ENCODE measurements around the gene SIPA1L3. TPM values are rescaled to one million over a fixed set of nuclear protein-coding genes. Genes with fewer than 3 reads are reported as not detected.
A peak's percentile ranks its signal among the peaks of the same experiment; 100 is the strongest.

The SIPA1L3 gene
- total RNA-seq, 4 donors from 2014 or later = 11.1 to 25.3 (median 14.5) TPM

DNA sequence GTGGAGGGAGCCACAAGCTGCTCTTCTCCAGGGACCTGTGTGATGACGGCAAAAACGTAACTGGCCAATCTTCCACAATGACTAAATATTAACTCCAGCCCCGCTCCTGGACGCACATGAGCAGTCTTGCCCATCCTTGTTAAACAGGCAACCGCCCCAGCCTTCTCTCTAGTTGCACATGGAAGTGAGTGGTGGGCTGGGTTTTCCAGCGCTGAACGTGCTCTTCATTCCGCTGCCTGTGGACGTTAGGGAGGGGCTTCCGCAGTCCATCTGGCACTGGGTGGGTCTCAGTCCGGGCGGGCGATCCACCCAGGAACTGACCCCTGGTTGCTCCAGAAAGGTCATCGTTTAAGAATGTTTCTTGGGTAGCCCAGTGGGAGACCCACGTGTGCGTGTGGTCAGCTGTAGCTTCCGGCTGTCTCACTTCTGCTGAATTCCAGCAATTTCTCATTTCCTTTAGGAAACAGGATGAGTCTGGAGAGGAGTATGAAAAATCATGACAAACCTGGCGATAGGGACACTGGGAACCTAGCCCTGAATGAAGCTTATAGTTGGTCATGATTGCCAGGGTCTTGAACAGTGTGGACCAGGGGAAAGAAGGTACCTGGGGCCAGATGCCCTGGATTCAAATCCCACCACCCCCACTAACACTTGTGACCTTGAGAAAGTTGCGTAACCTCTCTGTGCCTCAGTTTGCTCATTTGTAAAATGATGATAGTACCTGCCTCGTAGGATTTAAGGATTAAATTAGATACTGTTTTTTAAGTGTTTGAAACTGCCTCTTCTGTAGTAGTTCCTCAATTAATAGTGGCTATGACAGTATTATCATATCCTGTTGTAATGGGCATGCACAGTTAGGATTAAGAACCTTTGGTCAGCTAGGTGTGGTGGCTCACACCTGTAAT is 92.6 kb downstream of the SIPA1L3 start:
- DNase-seq = no peak
- WGBS, 2 donors = 90 to 92% methylated on average over 13 to 19 of the region's 20 CpGs
- Histone ChIP-seq H3K4me3 (no peak overlapping the region), H3K4me1 (peaks cover 13 to 34% (median 14%) of the 10 kb centered on the region in 3 donors), H3K27ac (peak overlapping the region in 3 of 4 donors; percentile 18 to 54 (median 39)), H3K9me3 (no peaks in the 10 kb centered on the region), H3K27me3 (no peaks in the 10 kb centered on the region), H3K36me3 (no peaks in the 10 kb centered on the region)
- no peak for TF ChIP-seq POLR2A (IDR thresholded peaks at IDR 0.05)
- no peak for TF ChIP-seq CTCF (IDR thresholded peaks at IDR 0.05)
- intact Hi-C loops (cut with DNase I) = no loop called here

DNA sequence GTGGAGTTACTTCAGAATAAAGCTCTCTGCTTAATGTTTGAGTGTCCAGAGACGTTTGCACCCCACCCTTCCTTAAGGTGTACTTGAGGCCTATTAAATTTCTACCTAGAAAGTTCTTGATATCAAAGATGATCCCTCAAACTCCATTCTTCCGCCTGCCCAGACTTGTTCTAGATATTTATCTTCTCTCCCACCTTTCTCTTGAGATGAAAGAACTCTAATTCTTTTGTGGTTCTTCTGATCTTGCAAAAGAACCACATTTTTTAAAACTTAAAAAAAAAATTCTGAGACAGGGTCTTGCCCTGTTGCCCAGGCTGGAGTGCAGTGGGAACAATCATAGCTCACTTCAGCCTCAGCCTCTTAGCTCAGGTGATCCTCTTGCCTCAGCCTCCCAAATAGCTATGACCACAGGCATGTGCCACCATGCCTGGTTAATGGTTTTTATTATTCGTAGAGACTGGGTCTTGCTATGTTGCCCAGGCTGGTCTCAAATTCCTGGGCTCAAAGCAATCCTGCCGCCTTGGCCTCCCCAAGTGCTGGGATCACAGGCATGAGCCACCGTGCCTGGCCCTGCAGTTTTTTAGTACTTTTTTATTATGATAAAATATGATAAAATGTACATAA is 94.3 kb downstream of the SIPA1L3 start:
- intact Hi-C loops (cut with DNase I) = no loop called here
- Histone ChIP-seq H3K4me1 (peaks cover 20 to 43% (median 21%) of the 10 kb centered on the region in 3 donors), H3K27me3 (no peaks in the 10 kb centered on the region), H3K36me3 (no peaks in the 10 kb centered on the region), H3K9me3 (no peaks in the 10 kb centered on the region), H3K27ac (no peak overlapping the region), H3K4me3 (no peak overlapping the region)
- 79 to 81% methylated on average over 5 of the region's 5 CpGs for WGBS, 2 donors
- no peak for DNase-seq
- TF ChIP-seq CTCF (IDR thresholded peaks at IDR 0.05) = no peak
- TF ChIP-seq POLR2A (IDR thresholded peaks at IDR 0.05) = no peak

- Histone ChIP-seq H3K36me3 (no peaks in the 10 kb centered on the region), H3K4me3 (peak overlapping the region; percentile 20 to 62 (median 44)), H3K27me3 (no peaks in the 10 kb centered on the region), H3K4me1 (peaks cover 20 to 33% (median 21%) of the 10 kb centered on the region in 3 donors), H3K9me3 (no peaks in the 10 kb centered on the region), H3K27ac (peak overlapping the region; percentile 77 to 92 (median 88))
- WGBS, 2 donors = 2 to 3% methylated on average over 15 to 18 of the region's 18 CpGs
- intact Hi-C loops (cut with DNase I) = no loop called here
- TF ChIP-seq CTCF (IDR thresholded peaks at IDR 0.05) (no peak), POLR2A (IDR thresholded peaks at IDR 0.05) (no peak)
- no peak for DNase-seq
These were observed 96.6 kb downstream of the SIPA1L3 start for GRCh38 chr19:38003438-38004185.

DNA sequence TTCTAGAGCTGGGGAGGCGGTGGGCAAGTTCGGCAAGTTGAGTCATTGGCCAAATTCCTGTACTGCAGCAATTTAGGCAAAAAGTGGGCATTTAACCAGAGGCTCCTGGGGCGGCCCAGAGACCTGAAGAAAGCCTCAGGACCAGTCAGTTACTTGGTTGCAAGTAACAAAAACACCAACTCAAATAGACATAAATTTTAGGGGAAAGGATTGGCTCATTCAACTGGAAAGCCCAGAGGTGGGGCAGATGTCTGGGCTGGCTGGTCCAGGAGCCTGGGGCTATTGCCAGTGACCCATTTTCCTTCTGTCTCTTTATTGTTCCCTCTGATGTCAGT is 97.1 kb downstream of the SIPA1L3 start:
- 17 to 29% methylated on average over 2 to 3 of the region's 3 CpGs for WGBS, 2 donors
- no peaks in the 10 kb centered on the region for H3K36me3 ChIP-seq
- TF ChIP-seq CTCF (IDR thresholded peaks at IDR 0.05) = no peak
- TF ChIP-seq POLR2A (IDR thresholded peaks at IDR 0.05) = no peak
- no peaks in the 10 kb centered on the region for H3K9me3 ChIP-seq
- H3K27me3 ChIP-seq = no peaks in the 10 kb centered on the region
- intact Hi-C loops (cut with DNase I) = no loop called here
- H3K27ac ChIP-seq = peak overlapping the region; percentile 77 to 92 (median 88)
- peaks cover 20 to 29% (median 21%) of the 10 kb centered on the region in 3 donors for H3K4me1 ChIP-seq
- H3K4me3 ChIP-seq = peak overlapping the region; percentile 20 to 62 (median 44)
- no peak for DNase-seq
